ENCODE results near the gene OR6V1.

DNA sequence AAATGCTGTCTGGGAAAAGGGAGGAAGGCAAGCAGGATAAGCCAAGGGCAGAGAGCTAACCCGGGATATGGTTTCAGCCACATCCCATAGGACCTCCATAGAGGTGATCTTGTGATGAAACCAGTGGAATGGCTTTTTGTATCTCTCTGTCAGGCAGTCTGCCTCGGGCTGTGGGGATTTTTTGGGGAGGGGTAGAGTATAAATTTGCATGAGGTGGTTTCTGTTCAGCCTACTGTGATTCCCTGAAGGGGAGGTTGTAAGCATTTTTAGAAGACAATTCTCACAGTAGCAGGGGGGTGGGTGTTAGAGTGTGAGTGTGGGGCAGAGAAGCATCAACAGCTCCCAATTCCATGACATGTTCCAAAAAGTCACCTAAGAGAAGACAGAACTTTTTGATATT is 37.1 kb upstream of the OR6V1 start:
- TF ChIP-seq CTCF (IDR thresholded peaks at IDR 0.05) = no peak
- no peak for TF ChIP-seq POLR2AphosphoS5 (IDR thresholded peaks at IDR 0.05)

Data from esophagus muscularis mucosa (tissue), 3 donors.